ENCODE results near the gene MICU1. TPM values are rescaled to one million over a fixed set of nuclear protein-coding genes. Genes with fewer than 3 reads are reported as not detected.

The MICU1 gene
- total RNA-seq, 1 donor from 2014 or later = 58.2 TPM

DNA sequence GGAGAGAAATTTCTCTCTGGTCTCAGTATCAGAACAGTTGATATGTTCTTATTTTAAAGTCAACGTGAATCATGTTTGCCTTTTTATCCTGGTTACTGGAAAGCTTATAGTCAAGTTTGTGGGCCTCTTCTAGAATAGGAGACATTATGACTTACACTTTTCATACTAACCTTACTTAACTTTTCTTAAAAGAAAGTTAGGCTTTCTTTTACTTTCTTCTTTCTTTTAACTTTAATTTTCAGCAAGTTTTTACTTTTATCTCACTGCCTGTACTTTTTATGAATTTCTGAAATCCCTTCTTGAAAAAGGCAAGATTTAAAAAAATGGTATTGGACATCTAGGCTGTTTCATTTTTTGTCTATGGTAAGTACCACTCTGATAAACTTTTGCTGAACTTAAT lies 195.9 kb downstream of the MICU1 start:
- Mint-ChIP-seq H3K4me3 (no peak overlapping the region), H3K9me3 (no peaks in the 10 kb centered on the region), H3K27ac (no peak overlapping the region), H3K27me3 (ENCODE audit: low read depth) (no peaks in the 10 kb centered on the region), H3K4me1 (peaks cover 13% of the 10 kb centered on the region), H3K36me3 (peaks cover 6% of the 10 kb centered on the region)
- no peak for DNase-seq (ENCODE audit: low spot score in 2 of 2, unreplicated experiment in 2 of 2)
- TF ChIP-seq, protein P1, sequence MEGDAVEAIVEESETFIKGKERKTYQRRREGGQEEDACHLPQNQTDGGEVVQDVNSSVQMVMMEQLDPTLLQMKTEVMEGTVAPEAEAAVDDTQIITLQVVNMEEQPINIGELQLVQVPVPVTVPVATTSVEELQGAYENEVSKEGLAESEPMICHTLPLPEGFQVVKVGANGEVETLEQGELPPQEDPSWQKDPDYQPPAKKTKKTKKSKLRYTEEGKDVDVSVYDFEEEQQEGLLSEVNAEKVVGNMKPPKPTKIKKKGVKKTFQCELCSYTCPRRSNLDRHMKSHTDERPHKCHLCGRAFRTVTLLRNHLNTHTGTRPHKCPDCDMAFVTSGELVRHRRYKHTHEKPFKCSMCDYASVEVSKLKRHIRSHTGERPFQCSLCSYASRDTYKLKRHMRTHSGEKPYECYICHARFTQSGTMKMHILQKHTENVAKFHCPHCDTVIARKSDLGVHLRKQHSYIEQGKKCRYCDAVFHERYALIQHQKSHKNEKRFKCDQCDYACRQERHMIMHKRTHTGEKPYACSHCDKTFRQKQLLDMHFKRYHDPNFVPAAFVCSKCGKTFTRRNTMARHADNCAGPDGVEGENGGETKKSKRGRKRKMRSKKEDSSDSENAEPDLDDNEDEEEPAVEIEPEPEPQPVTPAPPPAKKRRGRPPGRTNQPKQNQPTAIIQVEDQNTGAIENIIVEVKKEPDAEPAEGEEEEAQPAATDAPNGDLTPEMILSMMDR (IDR thresholded peaks at IDR 0.05; ENCODE audit: unreplicated experiment) = no peak

DNA sequence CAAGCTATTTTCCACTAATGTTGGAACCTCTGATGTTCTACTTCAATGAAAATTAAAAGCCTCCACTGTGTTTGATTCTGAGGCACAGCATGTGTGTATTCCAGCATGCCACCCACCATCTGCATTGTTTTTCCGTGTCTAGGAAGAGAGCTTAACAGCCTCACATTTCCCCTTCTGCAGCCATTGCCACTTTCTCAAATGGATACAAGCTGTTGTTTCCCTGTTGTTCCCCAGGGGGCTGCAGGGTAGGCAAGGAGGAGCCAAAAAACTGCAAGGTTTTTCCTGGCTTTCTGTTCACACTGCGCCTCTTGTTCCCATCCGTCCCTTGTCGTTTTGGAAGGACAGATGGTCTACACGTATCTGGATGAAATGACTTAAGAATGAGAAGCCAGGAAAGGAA lies 198.9 kb downstream of the MICU1 start:
- Mint-ChIP-seq H3K4me1 (peaks cover 17% of the 10 kb centered on the region), H3K9me3 (peaks cover 8% of the 10 kb centered on the region), H3K27me3 (ENCODE audit: low read depth) (no peaks in the 10 kb centered on the region), H3K4me3 (no peak overlapping the region), H3K36me3 (peaks cover 14% of the 10 kb centered on the region), H3K27ac (peak overlapping the region; percentile 52)
- DNase-seq (ENCODE audit: low spot score in 2 of 2, unreplicated experiment in 2 of 2) = no peak
- TF ChIP-seq, protein P1 (IDR thresholded peaks at IDR 0.05; ENCODE audit: unreplicated experiment) = no peak

DNA sequence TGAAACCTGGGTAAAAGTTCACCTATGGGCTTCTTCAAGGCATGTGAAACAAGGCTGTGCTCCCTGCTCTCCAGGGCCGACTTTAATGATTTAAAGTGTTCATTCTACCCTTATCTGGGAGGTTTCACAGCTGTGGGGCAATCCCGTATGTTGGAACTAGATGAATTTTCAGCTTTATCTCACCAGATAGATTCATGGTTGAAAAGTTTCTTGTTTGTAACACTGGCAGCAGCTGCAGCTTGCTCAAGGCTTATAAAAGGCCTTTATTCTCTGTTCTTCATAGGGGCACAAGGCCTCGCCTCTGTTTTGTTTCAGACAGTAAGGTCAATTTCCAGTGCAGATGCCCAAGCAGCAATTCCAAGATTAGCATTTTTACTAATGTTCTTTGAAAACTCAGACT lies 200.7 kb downstream of the MICU1 start:
- Mint-ChIP-seq H3K9me3 (peaks cover 8% of the 10 kb centered on the region), H3K4me1 (peaks cover 17% of the 10 kb centered on the region), H3K36me3 (peaks cover 24% of the 10 kb centered on the region), H3K27ac (peak overlapping the region; percentile 95), H3K27me3 (ENCODE audit: low read depth) (no peaks in the 10 kb centered on the region), H3K4me3 (no peak overlapping the region)
- DNase-seq (ENCODE audit: low spot score in 2 of 2, unreplicated experiment in 2 of 2) = no peak
- TF ChIP-seq, protein P1 (IDR thresholded peaks at IDR 0.05; ENCODE audit: unreplicated experiment) = no peak

DNA sequence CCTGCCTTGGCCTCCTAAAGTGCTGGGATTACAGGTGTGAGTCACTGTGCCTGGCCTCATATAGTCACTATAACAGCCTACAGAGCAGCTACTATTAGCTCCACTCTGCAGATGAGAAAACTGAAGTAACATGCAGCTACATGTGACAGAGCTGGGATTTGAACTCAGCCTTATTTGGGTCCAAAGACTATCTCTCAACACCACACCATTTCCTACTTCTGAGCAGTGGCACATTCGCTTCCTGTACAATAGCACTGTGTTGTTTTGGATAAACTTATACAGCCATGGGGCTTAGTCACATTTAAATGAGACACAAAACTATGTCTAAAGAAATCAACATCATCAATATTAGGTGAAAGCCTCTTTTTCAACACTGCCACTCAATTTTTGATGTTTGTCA lies 201.3 kb downstream of the MICU1 start:
- no peak for DNase-seq (ENCODE audit: low spot score in 2 of 2, unreplicated experiment in 2 of 2)
- no peaks in the 10 kb centered on the region for H3K27me3 Mint-ChIP-seq (ENCODE audit: low read depth)
- H3K27ac Mint-ChIP-seq = peak overlapping the region; percentile 95
- H3K4me1 Mint-ChIP-seq = peaks cover 17% of the 10 kb centered on the region
- peaks cover 27% of the 10 kb centered on the region for H3K36me3 Mint-ChIP-seq
- peaks cover 8% of the 10 kb centered on the region for H3K9me3 Mint-ChIP-seq
- H3K4me3 Mint-ChIP-seq = no peak overlapping the region
- TF ChIP-seq, protein P1 (IDR thresholded peaks at IDR 0.05; ENCODE audit: unreplicated experiment) = no peak

DNA sequence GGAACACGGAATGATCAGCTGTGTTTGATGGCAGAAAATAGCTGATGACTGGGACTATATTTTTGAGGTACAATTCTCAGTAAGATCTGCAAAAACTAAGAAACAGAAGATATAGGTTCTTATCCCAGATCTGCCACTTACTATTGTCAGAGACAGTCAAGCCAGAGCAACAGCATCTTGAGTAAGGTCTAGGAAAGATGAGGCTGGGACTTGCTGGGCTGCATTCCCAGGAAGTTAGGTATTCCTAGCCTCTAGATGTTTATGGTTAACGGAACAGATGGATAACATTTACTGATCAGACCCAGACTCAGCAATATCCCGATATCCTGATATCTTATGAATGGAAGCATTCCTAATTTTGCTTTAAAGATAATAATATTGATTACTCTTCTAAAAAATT lies 202.5 kb downstream of the MICU1 start:
- Mint-ChIP-seq H3K27me3 (ENCODE audit: low read depth) (no peaks in the 10 kb centered on the region), H3K9me3 (peaks cover 8% of the 10 kb centered on the region), H3K4me1 (peaks cover 27% of the 10 kb centered on the region), H3K27ac (no peak overlapping the region), H3K4me3 (no peak overlapping the region), H3K36me3 (peaks cover 25% of the 10 kb centered on the region)
- no peak for DNase-seq (ENCODE audit: low spot score in 2 of 2, unreplicated experiment in 2 of 2)
- TF ChIP-seq, protein P1 (IDR thresholded peaks at IDR 0.05; ENCODE audit: unreplicated experiment) = no peak

Measured in mesothelial cell of epicardium (in vitro differentiated cells).